Measurements from ENCODE around the gene CNKSR3.

DNA sequence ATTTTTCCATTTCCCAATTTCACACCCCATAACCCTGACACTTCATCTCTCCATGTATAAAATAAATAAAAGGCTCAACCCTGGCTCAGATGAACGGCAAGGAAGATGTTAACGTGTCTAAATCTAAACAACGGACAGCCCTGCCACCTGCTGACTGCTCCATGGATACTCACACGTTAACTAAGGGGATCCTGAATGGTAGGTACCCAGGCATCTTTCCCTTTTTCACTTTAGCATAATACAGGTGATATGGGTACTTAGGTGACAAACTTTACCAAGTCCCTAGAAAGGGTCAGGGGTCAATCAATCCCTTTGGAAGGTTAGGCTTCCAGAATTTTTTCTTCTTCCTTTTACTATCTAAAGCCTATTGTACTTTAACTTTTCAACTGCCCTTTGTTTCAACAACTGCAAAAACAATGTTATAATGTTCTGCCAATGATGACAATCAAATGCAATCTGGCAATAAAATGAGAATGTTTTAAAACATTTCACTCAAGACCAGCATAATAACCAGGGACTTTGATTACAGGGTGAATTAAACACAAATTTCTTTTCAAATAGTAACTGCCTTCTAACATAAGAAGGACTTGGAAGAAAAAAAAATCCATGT lies 101.5 kb downstream of the CNKSR3 start:
- TF ChIP-seq, protein P1, sequence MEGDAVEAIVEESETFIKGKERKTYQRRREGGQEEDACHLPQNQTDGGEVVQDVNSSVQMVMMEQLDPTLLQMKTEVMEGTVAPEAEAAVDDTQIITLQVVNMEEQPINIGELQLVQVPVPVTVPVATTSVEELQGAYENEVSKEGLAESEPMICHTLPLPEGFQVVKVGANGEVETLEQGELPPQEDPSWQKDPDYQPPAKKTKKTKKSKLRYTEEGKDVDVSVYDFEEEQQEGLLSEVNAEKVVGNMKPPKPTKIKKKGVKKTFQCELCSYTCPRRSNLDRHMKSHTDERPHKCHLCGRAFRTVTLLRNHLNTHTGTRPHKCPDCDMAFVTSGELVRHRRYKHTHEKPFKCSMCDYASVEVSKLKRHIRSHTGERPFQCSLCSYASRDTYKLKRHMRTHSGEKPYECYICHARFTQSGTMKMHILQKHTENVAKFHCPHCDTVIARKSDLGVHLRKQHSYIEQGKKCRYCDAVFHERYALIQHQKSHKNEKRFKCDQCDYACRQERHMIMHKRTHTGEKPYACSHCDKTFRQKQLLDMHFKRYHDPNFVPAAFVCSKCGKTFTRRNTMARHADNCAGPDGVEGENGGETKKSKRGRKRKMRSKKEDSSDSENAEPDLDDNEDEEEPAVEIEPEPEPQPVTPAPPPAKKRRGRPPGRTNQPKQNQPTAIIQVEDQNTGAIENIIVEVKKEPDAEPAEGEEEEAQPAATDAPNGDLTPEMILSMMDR (IDR thresholded peaks at IDR 0.05), result peak; percentile 39 to 50 (median 46)
- no peak for TF ChIP-seq POLR2AphosphoS5 (IDR thresholded peaks at IDR 0.05)
- TF ChIP-seq POLR2A (IDR thresholded peaks at IDR 0.05; ENCODE audit: low read depth), result no peak
- no peak for TF ChIP-seq EP300 (IDR thresholded peaks at IDR 0.05)
